ENCODE data around the gene PTPRC. TPM values are rescaled to one million over a fixed set of nuclear protein-coding genes. Genes with fewer than 3 reads are reported as not detected.

The PTPRC gene
- total and polyA plus RNA-seq, 2 donors (not counting 3 experiments of a cell fraction or from before 2014, with no cell fraction given) = not detected

GRCh38 chr1:198749279-198749678, 110.4 kb downstream of the PTPRC start:
- no peaks in the 10 kb centered on the region for H3K9me3 ChIP-seq (replicated peaks; ENCODE audit: control insufficient read depth, insufficient read depth, low read length)
- intact Hi-C loops (cut with micrococcal nuclease) (no loop called here), dilution Hi-C loops (cut with MboI; ENCODE audit: extremely low pct_ligation_motif_present, low sequenced_read_pairs) (no loop called here)
- ChIA-PET POLR2A (no interaction called here), CTCF (no interaction called here)
- TF ChIP-seq FOS (IDR thresholded peaks at IDR 0.05; ENCODE audit: borderline replicate concordance, insufficient read depth, low read length) = no peak
- no peak for TF ChIP-seq MYC (IDR thresholded peaks at IDR 0.05; ENCODE audit: low read depth, low read length)
- TF ChIP-seq CTCF (IDR thresholded peaks at IDR 0.05; ENCODE audit: extremely low read depth in 1 of 2, insufficient read depth in 1 of 2, low read depth in 1 of 2, low read length in 2 of 2) = no peak
- TF ChIP-seq, protein P1, sequence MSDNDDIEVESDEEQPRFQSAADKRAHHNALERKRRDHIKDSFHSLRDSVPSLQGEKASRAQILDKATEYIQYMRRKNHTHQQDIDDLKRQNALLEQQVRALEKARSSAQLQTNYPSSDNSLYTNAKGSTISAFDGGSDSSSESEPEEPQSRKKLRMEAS (IDR thresholded peaks at IDR 0.05; ENCODE audit: insufficient read depth, insufficient read length) = no peak
- no peak for TF ChIP-seq EZH2 (IDR thresholded peaks at IDR 0.05; ENCODE audit: borderline replicate concordance, low read depth, low read length, severe bottlenecking)
- no peak for TF ChIP-seq JUN (IDR thresholded peaks at IDR 0.05; ENCODE audit: borderline replicate concordance, insufficient read depth, insufficient read length, low read depth)
- no peak for TF ChIP-seq POLR2A (IDR thresholded peaks at IDR 0.05; ENCODE audit: low read depth, low read length)
- TF ChIP-seq POLR2AphosphoS5 (IDR thresholded peaks at IDR 0.05; ENCODE audit: insufficient read depth, low read depth, low read length) = no peak
- TF ChIP-seq GATA2 (IDR thresholded peaks at IDR 0.05; ENCODE audit: insufficient read depth, insufficient read length, low read depth, low read length) = no peak
- no peak overlapping the region for H3K9ac ChIP-seq (replicated peaks; ENCODE audit: extremely low read depth, insufficient read depth, low read length)
- H3K36me3 ChIP-seq (ENCODE audit: control insufficient read depth in 2 of 2, extremely low read depth in 1 of 2, insufficient read depth in 2 of 2, low read length in 2 of 2) = no peaks in the 10 kb centered on the region
- FAIRE-seq (no peak), DNase-seq (ENCODE audit: low read depth, low spot score) (no peak)
- H4K20me1 ChIP-seq (replicated peaks; ENCODE audit: control insufficient read depth, extremely low read depth, insufficient read depth, low read length) = no peaks in the 10 kb centered on the region
- H2AFZ ChIP-seq (ENCODE audit: low read depth, low read length) = no peak overlapping the region
- no peaks in the 10 kb centered on the region for H3K4me1 ChIP-seq (ENCODE audit: control insufficient read depth, extremely low read depth, insufficient read depth, low read length)
- no peak overlapping the region for H3K4me3 ChIP-seq (replicated peaks in 1 of 3; ENCODE audit: insufficient read depth in 1 of 3, low read depth in 1 of 3, low read length in 3 of 3)
- no TSS peak for BruUV-seq (replicated peaks)
- H3K27ac ChIP-seq (ENCODE audit: insufficient read depth, low read depth, low read length) = no peak overlapping the region
- H3K4me2 ChIP-seq (ENCODE audit: insufficient read depth, low read length) = no peak overlapping the region
- no peaks in the 10 kb centered on the region for H3K27me3 ChIP-seq (ENCODE audit: control insufficient read depth in 2 of 2, insufficient read depth in 2 of 2, low read length in 2 of 2)
- no peaks in the 10 kb centered on the region for H3K9me1 ChIP-seq (replicated peaks; ENCODE audit: control insufficient read depth, extremely low read depth, insufficient read depth, low read length)
- H3K79me2 ChIP-seq (ENCODE audit: control insufficient read depth, insufficient read depth, low read length) = no peaks in the 10 kb centered on the region
